GM19025 (cell line): ENCODE measurements around the gene KIF23.
"Not testable (repeated sequence)": the region's sequence is repeated elsewhere in the genome, so short reads cannot be mapped to it uniquely, and the experiment has no call there.

Experiments used
- ATAC-seq: cut with Tn5 transposase; IDR thresholded peaks from one replicate; pipeline ENCODE4 v1.9.1; 2021; ENCODE audit warnings: mild to moderate bottlenecking, low read depth, moderate library complexity; ENCODE audit not compliant: unreplicated experiment

Gene KIF23

DNA sequence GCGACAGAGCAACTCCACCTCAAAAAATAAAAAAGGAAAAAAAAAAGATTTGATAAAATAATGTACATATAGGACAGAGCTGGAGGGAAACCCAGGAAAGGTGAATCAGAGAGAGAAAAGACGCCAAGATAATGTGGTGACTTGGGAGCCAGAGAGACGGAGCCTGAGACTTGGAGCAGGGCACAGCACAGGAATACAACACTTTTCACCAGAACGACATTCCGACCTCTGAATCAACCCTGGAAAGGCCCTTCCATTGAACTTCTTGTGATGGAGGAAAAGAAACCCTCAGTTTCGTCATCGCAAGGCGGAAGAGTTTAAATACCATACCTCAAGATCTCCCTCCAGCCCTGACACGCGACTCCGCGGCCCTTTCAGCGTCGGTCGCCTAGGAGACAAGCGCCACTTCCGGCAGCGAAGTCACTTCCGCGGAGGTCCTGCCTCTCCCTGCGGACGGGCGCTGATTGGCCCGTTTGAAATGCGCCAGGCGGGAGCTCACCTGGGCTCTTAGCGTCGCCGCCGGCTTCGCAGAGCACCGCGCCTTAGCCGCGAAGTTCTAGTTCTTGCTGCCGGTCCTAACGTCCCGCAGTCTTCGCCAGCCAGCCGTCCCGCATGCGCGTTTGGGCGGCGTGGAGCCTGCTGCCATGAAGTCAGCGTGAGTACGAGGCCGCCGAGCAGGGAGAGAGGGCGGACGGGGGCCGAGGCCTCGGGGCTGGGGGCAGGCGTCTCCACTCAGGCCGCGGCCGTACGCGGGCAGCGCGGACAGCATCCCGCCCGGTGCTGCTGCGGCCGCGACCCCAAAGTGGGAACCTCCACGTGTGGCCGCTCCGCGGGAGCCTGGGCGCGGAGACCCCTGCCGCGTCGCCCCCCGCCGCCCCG lies at the start of gene KIF23:
TSS of gene KIF23 (plus strand) at position 528 of the 879 bp plus-strand sequence. CDS start at position 645, 117 bp downstream.
- peak; percentile 93 for ATAC-seq

DNA sequence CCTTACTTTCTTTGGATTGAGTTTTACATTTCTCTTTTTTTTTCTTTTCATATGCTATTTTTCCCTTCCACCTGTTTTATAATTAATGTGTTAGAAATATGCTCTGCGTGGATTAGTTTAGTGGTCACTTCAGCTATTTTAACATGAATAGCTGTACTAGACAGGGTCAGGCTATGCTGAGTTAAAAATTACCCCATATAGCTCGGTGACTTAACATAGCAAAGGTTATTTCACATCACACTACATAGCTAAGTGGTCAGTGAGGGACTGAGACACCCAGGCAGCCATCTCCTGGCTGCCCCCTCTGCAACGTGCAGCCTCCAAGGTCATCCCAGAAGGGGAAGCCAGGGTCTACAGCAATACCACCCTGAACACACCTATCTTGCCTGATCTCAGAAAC lies 46.9 kb upstream of the KIF23 start:
- no peak for ATAC-seq

DNA sequence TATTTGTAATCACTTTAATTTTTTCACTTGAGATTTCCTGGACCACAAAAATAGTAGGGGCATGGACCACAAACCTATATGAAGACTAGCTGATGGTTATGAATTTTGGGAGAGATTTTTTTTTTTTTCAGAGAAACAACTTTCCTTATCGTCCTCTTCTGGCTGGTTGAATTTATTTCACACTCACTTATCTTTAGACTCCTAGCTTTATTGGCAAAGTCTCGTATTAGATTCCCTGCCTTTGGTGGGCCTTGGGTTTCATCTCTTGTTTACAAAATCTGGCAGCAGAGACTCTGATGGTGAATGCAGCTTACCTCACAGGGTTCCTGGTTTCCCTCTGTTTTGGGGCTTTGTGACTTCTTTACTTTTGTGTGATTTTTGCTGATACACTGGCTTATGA lies 44.5 kb upstream of the KIF23 start:
- no peak for ATAC-seq

DNA sequence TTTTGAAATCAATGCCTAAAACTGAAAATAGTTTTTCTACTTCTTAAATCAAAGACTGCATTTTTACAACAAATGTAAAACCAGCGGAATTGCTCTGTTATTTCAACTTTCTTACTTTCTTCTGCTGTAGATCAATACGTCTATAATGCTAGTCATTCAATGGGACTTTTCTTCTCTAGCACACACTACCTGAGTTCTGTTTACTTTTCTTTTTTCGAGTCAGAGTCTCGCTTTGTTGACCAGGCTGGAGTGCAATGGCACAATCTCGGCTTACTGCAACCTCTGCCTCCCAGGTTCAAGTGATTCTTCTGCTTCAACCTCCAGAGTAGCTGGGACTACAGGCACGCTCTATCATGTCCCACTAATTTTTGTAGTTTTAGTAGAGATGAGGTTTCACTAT lies 40.7 kb upstream of the KIF23 start:
- ATAC-seq: no peak

DNA sequence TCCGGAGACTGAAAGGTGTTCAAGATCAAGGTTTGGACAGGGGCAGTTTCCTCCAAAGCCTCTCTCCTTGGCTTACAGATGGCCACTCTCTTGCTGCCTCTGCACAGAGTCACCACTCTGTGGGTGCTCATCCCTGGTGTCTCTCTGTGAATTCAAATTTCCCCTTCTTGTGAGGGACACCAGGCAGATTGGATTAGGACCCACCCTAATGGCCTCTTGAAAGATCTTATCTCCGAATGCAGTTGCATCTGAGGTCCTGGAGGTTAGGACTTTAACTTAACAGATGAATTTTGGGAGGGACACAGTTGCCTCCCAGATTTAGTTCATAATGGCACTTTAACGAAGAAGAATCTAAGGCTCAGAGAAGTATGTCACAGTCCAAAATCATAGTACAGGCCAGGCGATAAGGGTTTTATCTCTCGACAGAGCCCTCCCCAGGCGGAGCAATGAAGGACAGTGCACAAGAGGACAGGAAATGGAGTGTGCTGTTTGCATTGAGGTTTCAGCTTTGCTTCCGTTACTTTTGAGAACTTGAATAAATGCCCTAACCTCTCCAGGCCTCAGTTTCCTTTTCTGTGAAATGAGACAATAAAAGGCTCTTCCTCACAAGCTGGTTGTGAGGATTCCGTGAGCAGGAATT lies 38.9 kb upstream of the KIF23 start:
- no peak for ATAC-seq

DNA sequence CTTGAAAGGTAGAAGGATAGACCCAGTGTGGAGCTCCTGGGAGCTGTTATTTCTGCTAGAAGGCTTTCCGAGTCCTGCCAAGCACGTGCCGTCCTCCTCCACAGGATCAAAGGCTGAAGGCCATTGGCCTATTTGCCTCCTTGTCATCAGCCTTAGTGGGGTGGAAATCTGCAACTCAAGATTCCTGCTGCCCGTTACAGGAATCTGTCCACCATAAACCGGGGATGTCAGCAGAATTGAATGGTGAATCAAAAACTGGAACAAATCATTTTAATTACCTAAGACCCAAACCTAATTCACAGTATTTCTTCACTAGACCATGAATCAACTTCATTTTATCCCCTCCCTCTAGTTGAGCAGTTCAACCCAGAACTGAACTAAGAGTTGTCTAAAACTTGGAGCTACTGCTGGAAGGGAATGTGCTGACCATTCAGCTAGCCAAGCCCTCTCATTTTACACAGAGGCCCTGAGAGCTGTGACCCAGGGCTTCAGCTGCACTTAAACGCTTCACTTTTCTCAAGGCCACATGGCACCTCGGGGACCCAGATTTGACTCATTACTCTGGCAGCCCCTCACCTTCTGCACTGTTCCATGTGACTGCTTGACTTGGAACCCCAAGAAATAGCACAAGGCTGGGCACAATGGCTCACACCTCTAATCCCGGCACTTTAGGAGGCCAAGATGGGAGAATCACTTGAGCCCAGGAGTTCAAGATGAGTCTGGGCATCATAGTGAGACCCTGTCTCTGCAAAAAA lies 36.8 kb upstream of the KIF23 start:
- ATAC-seq: no peak

DNA sequence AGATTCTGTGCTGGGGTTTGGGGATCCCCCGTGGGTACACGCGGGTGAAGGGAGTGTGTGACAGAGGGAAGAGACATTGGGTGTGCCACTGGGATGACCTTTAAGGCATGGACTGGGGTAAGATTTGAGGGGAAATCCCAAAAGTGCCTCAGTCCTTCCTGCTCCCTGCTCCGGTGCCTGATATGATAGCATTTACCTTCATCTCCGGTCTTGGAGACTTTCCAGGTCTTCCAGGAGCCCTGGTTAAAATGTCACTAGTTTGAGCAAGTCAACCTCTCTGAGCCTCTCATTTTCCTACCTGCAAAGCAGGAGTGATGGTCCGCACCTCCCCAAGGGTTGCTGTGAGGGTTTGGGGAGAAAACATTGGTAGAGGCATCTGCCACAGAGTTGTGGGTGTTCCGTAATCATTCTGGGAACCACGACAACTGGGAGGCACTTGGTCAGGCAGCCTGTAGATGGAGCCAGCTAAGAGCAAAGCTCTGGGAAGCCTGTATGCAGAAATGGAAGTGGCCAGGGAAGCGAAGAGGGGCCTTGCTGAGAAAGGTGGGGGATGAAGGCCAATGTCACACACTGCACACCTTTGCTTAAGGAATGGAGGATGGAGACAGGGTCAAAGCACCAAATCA lies 33.9 kb upstream of the KIF23 start:
- ATAC-seq: no peak

DNA sequence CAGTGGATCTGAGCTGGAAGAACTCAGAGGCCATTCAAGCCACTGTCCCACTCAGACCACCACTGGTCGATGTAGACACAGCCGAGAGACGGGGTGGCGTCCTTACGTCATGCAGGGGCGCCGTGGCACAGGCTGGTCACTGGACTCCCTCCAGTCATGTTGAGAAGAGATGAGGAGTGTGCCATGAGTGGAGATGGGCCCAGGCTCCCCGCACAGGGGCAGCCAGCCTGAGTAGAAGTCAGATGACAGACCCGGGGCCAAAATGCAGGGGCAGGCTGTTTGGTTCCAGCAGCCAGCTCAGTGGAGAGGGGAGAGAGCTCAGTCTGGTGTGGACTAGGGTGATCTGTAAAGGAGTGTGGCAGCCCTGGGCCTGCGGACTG lies 33.4 kb upstream of the KIF23 start:
- ATAC-seq: no peak

DNA sequence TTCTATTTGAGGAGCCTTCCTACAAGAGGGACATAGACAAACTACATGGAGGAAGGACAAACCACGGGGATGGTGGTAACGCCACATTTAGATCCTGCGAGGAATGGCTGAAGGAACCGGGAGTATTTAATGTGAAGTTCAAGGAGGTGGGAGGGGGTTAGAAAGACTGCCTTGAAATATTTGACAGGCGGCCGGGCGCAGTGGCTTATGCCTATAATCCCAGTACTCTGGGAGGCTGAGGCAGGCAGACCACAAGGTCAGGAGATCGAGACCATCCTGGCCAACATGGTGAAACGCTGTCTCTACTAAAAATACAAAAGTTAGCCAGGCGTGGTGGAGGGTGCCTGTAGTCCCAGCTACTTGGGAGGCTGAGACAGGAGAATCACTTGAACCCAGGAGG lies 32.0 kb upstream of the KIF23 start:
- ATAC-seq: not testable (repeated sequence)

DNA sequence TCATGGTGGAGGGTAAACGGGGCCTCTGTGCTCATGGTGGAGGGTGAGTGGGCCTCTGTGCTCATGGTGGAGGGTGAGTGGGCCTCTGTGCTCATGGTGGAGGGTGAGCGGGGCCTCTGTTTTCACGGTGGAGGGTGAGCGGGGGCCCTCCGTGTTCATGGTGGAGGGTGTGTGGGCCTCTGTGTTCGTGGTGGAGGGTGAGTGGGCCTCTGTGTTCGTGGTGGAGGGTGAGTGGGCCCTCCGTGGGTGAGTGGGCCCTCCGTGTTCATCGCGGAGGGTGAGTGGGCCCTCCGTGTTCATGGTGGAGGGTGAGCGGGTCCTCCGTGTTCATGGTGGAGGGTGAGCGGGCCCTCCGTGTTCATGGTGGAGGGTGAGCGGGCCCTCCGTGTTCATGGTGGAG lies 30.1 kb upstream of the KIF23 start:
- not testable (repeated sequence) for ATAC-seq

DNA sequence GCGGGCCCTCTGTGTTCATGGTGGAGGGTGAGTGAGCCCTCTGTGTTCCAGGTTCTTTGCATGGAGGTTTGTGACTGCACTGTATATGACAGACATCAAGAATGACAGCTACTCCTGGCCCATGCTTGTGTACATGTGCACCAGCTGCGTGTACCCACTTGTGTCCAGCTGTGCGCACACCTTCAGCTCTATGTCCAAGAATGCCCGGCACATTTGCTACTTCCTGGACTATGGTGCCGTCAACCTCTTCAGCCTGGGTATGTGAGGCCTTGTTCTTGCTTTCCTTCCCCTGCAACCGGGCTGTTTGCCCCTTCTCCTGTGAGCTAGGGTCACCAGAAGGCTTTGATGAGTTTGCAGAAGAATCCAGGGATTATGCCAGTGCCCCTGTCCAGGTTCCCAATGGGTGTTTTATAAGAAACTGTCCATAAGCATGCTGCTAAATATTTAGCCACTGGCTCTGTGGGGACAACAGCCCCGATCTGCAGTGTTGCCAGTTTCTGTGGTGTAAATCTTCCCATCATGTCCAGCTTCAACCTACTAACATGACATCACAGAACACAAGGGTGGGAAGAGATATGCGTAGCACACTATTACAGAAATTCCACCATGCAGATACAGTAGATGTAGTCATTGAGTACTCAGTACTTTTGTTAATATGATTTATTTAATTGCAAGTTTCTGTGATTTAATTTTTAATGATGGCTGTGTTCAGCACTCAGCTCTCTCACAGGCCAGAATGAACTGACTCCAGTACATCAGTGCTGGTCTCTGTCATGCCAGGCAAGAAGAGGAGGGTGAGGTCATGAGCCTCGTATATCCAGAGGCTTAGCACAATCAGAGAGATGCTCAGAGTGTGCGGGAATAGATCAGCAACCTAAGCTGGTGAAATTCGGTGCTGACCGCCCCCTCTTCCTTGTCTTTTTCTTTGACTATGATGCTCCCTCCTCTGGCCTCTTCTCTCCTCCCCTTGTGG lies 29.2 kb upstream of the KIF23 start:
- no peak for ATAC-seq

DNA sequence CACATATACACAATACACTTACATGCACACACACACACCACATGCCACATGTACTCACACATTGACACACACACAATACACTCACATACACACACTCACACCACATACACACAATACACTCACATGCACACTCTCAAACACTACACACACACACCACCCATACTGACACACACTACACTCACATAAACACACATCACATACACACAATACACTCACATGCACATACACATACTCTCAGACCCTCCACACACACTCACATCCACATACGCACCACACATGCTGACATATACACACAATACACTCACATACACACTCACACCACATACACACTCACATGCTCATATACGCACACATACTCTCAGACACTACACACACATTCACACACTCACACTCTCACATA lies 28.3 kb upstream of the KIF23 start:
- no peak for ATAC-seq

DNA sequence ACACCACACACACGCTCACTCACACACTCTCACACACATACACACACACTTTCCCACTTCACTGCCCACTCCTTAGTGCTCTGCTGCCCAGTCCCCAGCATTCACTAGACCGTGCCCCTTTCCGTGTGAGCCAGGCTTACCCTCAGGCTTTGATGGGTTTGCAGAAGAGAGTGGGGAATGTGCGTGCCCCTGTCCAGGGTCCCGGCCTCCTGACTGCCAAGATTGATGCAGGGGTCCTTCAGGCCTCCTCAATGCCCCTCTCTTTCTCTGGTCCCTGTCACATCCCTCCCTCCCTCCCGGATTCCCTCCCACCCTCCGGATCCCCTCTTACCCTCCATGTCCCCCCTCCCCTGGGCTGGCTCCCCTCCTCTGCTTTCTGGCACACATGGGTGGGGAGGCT lies 27.9 kb upstream of the KIF23 start:
- ATAC-seq: no peak

DNA sequence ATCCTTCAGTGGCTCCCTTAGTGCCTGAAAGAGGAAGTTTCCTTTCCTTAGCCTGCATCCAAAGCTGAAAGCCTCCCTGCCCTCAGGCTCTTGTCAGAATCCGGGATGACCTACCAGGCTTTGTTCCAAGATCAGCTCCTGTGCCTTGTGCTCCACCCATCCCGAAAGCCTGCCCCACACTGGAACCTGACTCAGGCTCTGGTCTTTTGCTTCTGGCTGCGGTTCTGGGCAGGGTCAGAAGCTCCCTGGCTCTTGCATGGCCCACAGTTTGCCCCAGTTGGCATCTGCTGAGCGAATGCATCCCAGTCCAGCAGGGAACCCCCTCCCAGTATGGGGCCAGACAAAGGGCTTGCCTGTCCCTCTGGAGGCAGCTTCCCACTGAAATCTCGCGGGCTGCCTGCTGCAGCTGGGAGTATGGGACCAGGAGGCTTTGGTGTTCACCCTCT lies 25.9 kb upstream of the KIF23 start:
- no peak for ATAC-seq

DNA sequence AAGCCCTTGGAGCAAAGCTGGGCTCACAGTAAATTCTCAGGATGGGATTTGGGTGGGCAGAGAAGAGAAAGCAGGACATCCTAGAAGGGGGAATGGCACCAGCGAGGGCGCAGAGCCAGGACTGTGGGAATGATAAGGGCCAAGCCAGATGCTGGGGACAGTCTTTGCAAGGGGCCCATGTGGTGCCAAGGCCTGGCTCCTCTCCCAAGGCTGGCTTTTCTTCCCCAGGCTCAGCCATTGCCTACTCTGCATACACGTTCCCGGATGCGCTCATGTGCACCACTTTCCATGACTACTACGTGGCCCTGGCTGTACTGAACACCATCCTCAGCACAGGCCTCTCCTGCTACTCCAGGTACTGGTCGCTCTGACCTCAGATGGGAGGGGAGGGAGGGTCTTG lies 24.7 kb upstream of the KIF23 start:
- ATAC-seq: no peak

DNA sequence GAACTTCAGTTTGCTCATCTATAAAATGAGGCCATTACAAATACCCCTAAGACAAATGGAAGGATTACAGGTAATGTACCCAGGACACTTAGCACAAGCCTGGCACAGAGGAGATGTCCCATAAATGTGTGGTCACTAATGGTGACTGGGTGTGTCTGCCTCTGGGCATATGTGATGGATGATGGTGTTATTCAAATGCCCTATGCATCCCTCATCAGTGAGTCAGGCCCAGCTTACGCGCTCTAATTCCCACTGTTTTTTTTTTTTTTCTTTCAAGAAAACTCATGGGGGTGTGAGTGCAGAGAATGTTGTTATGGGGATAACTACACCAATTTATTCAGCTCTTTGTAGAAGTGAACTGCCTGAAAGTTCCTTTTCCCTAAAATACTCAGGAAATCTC lies 23.6 kb upstream of the KIF23 start:
- no peak for ATAC-seq

DNA sequence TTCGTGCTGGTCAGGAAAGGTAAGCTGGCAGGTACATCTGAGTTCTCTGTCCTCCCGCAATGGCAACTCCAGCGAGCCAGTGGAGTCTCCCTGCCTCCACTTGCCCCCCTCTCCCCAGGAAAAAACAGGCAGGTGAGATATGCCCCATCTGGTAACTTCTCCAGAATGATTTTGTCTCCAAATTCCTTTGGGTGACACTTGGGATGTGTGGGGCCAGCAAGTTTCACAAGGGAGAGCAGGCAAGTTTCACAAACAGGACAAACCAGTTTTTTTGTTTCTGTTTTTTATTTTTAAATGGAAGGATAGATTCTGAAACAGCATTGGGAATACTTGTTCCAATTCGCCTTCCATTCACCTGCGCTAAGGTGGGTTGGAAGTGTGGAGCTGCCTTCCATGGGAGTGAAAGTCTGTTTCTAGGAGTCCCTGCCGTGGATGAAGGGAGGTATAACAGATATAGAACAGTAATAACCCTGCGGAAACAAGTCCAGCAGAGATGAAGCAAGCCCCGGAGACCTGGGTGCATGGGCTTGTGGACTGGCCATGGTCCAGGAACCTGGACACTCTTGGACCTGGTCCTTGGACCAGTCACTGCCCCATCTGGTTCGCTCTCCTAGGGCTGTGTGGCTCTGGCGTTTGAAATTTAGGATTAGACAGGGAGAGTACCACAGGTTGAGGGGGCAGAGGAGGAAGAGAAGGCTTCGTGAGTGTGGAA lies 22.9 kb upstream of the KIF23 start:
- no peak for ATAC-seq

DNA sequence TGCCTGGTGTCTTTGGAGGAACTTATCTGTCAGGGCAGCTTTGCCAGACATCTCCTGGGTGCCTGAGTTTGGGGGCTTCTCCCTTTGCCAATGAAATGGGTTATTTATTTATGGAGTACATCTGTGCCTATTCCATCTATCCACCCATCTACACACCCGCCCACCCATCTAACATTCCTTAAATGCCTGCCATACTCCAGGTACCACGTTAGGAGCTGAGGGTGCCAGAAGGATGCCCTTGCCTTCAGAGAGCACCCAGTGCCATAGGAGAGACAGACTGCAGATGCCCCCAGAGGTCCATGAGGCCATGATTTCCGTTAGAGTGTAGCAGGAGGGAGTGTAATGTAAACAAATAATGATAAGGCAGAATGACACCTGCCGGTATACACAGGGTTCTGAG lies 21.8 kb upstream of the KIF23 start:
- no peak for ATAC-seq

DNA sequence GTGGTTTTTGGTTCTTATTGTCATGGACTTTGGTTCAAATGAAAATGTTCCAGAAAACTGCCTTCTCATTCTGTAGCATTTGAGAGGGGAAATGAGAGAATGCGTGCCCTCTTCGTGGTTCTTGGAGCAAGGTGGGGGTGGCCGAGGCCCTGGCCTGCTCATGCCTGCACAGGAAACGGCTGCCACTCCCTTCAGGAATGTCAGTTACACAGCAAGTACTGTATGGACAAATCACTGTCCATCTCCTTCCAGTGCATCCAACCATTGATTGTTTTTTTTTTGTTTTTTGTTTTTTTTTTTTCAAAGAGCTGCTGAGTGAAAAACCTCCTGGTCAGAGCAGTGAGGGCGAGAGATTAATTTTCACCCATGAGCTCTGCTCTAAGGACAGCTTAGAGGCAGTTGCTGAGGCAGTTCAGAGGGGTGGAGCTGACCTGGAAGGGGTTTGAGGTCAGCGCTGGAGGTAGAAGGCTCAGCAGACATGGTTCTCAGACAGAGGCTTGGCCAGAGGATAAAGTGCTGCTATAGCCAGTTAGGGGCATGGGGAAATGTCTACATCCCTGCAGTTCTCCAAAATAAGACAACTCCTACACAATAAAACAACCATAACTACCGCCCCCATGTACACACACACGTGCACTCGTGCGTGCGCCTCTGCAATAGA lies 20.2 kb upstream of the KIF23 start:
- ATAC-seq: no peak
